Left ventricle myocardium inferior (tissue), 1 donor: Measurements from ENCODE around the gene ABHD1. TPM values are rescaled to one million over a fixed set of nuclear protein-coding genes. Genes with fewer than 3 reads are reported as not detected.

Experiments
- DNase-seq: peaks from one replicate; pipeline ENCODE4 v3.0.0-alpha.2; 2020
- H3K27ac ChIP-seq: fragments of 200-600 bp; replicated peaks from 2 replicates; pipeline ENCODE4 v1.8.0; 2021
- H3K27me3 ChIP-seq: fragments of 200-600 bp; 2 replicates; pipeline ENCODE4 v1.8.0; 2021; ENCODE audit warnings: low read depth
- H3K36me3 ChIP-seq: fragments of 200-600 bp; 2 replicates; pipeline ENCODE4 v1.8.0; 2021
- H3K4me1 ChIP-seq: fragments of 200-600 bp; 2 replicates; pipeline ENCODE4 v1.8.0; 2021
- H3K4me3 ChIP-seq: fragments of 200-600 bp; 2 replicates; pipeline ENCODE4 v1.8.0; 2021; ENCODE audit warnings: mild to moderate bottlenecking, moderate library complexity
- H3K9me3 ChIP-seq: fragments of 200-600 bp; replicated peaks from 2 replicates; pipeline ENCODE4 v1.8.0; 2021
- intact Hi-C: fragments of 100-400 bp; cut with micrococcal nuclease; formaldehyde crosslinking; loops from one replicate; pipeline ENCODE4 v1.11.0; 2022
- total RNA-seq: library from RNA; stranded (reverse); fragmentation: NEBNext Ultra II Directional; extraction: Animal tissue kit (Norgen Biotek cat#: 25700); gene quantifications from one replicate; pipeline ENCODE4 v1.2.1, GENCODE V29; 2021
- TF ChIP-seq, protein P1 (sequence below): fragments of 200-600 bp; IDR thresholded peaks from 2 replicates; pipeline ENCODE4 v1.8.0; 2021; ENCODE audit warnings: antibody characterized with exemption, mild to moderate bottlenecking, borderline replicate concordance
- donor health status: DM: no; HTN: yes; CAD: no; lungs with severe emphysema.

Gene ABHD1
- total RNA-seq, 1 donor from 2014 or later, result 3.5 TPM

DNA sequence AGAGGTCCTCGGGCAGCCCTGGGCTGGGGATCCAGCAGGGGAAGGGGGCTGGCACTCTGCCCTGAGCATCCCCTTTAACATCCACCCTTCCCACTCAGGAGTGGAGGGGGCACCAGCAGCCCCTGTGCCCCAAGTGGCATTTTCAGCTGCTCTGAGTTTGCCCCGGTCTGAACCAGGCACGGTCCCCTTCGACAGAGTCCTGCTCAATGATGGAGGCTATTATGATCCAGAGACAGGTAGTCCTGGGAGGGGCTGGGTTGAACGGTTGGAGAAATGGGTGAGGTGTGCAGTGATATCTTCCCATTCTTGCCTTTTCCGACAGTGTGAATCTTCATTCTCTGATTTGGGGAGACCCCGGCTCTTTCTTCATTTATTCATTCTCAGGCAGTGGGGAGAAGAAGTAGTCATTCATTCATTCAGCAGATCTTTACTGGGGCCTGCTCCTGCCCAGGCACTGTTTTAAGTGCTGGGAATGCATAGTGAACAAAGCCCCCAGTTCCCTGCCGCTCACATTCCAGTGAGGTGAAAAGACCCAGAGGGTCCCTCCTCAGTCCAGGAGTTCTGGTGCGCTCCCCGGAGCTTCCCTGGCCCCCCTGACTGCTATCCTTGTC, 38.4 kb upstream of the ABHD1 start:
- intact Hi-C loops, result loop anchor here (10.0 kb wide), 1 partner anchor 120 kb away; no protein-coding TSS in a partner anchor
- TF ChIP-seq, protein P1, sequence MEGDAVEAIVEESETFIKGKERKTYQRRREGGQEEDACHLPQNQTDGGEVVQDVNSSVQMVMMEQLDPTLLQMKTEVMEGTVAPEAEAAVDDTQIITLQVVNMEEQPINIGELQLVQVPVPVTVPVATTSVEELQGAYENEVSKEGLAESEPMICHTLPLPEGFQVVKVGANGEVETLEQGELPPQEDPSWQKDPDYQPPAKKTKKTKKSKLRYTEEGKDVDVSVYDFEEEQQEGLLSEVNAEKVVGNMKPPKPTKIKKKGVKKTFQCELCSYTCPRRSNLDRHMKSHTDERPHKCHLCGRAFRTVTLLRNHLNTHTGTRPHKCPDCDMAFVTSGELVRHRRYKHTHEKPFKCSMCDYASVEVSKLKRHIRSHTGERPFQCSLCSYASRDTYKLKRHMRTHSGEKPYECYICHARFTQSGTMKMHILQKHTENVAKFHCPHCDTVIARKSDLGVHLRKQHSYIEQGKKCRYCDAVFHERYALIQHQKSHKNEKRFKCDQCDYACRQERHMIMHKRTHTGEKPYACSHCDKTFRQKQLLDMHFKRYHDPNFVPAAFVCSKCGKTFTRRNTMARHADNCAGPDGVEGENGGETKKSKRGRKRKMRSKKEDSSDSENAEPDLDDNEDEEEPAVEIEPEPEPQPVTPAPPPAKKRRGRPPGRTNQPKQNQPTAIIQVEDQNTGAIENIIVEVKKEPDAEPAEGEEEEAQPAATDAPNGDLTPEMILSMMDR, result no peak
- H3K4me3 ChIP-seq, result peak overlapping the region; percentile 84
- peaks cover 61% of the 10 kb centered on the region for H3K4me1 ChIP-seq
- DNase-seq, result no peak
- H3K27ac ChIP-seq, result peak overlapping the region; percentile 97
- H3K27me3 ChIP-seq, result no peaks in the 10 kb centered on the region
- no peaks in the 10 kb centered on the region for H3K36me3 ChIP-seq
- no peaks in the 10 kb centered on the region for H3K9me3 ChIP-seq

DNA sequence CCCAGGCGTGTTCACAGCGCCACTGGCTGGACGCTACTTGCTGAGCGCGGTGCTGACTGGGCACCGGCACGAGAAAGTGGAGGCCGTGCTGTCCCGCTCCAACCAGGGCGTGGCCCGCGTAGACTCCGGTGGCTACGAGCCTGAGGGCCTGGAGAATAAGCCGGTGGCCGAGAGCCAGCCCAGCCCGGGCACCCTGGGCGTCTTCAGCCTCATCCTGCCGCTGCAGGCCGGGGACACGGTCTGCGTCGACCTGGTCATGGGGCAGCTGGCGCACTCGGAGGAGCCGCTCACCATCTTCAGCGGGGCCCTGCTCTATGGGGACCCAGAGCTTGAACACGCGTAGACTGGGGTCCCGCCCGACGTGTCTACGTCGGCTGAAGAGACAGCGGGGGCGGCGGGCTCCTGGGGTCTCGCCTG, 37.9 kb upstream of the ABHD1 start:
- Histone ChIP-seq H3K4me1 (peaks cover 55% of the 10 kb centered on the region), H3K36me3 (no peaks in the 10 kb centered on the region), H3K9me3 (no peaks in the 10 kb centered on the region), H3K4me3 (peak overlapping the region; percentile 84), H3K27ac (peak overlapping the region; percentile 97), H3K27me3 (no peaks in the 10 kb centered on the region)
- TF ChIP-seq, protein P1, result peak; percentile 61
- intact Hi-C loops, result loop anchor here (10.0 kb wide), 1 partner anchor 121 kb away; no protein-coding TSS in a partner anchor
- peak; percentile 82 for DNase-seq

DNA sequence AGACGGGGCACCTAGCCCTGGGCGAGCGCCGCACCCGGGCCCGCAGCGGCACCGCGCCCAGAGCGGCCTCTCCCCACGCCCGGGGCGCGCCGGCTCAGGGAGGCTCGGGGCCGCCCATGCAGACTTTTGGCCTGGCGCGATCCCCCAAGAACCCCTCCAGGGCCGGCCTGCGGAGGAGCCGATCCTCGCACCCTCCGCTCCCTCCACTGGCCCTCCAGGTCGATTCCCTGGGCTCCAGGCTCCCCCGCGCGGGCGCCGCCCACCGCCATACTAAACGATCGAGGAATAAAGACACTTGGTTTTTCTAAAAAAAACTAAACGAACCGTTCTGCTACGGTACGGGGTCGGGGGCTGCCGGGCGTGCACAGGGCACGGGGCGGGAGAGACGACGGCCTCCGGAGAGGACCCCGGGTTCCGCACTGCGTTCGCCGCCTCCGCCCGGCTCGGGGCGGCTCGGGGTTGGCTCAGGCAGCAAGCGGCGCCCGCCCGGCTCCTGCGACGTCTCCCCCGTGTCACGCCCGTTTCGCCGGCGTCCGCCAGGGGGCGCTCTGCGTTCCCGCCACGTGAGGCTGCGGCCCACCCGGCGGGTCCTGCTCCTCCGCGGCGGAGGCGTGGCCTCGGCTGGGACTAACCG, 37.4 kb upstream of the ABHD1 start:
- Histone ChIP-seq H3K4me3 (peak overlapping the region; percentile 84), H3K4me1 (peaks cover 50% of the 10 kb centered on the region), H3K27ac (peak overlapping the region; percentile 97), H3K9me3 (no peaks in the 10 kb centered on the region), H3K36me3 (no peaks in the 10 kb centered on the region), H3K27me3 (no peaks in the 10 kb centered on the region)
- intact Hi-C loops, result loop anchor here (10.0 kb wide), 1 partner anchor 121 kb away; no protein-coding TSS in a partner anchor
- TF ChIP-seq, protein P1, result peak; percentile 87
- DNase-seq, result peak; percentile 96

DNA sequence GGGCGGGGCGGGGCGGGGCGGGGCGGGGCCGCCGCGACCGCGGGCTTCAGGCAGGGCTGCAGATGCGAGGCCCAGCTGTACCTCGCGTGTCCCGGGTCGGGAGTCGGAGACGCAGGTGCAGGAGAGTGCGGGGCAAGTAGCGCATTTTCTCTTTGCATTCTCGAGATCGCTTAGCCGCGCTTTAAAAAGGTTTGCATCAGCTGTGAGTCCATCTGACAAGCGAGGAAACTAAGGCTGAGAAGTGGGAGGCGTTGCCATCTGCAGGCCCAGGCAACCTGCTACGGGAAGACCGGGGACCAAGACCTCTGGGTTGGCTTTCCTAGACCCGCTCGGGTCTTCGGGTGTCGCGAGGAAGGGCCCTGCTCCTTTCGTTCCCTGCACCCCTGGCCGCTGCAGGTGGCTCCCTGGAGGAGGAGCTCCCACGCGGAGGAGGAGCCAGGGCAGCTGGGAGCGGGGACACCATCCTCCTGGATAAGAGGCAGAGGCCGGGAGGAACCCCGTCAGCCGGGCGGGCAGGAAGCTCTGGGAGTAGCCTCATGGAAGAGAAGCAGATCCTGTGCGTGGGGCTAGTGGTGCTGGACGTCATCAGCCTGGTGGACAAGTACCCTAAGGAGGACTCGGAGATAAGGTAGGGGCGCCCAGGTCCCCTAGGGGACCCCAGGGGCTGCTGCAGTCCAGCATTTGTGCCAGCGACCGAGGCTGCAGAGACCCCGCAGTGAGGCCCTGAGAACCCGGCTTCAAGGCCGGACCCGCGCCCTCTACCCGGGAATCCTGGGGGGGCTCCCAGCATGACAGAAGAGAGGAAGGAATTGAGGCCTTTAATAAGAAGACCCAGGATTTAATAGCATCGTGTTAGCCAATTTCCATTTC, 36.7 kb upstream of the ABHD1 start, which contains the start of gene KHK:
Gene KHK, plus strand, starts transcription at position 49 of the 870 bp plus-strand sequence. Its CDS starts 488 bp downstream, at position 537.
- no peaks in the 10 kb centered on the region for H3K36me3 ChIP-seq

More for the DNA sequence above, 36.7 kb upstream of the ABHD1 start, which contains the start of gene KHK:
- TF ChIP-seq, protein P1, result peak; percentile 33
- no peaks in the 10 kb centered on the region for H3K9me3 ChIP-seq
- peak within 1 kb of the TSS; percentile 84 for H3K4me3 ChIP-seq
- DNase-seq, result peak; percentile 61
- H3K4me1 ChIP-seq, result peaks cover 43% of the 10 kb centered on the region
- intact Hi-C loops, result loop anchor here (10.0 kb wide), 1 partner anchor 122 kb away; no protein-coding TSS in a partner anchor
- no peaks in the 10 kb centered on the region for H3K27me3 ChIP-seq
- H3K27ac ChIP-seq, result peak within 1 kb of the TSS; percentile 97
